ENCODE results near the gene FUZ. TPM values are rescaled to one million over a fixed set of nuclear protein-coding genes. Genes with fewer than 3 reads are reported as not detected.

The FUZ gene
- total RNA-seq, 1 experiment from 2014 or later = 13.9 TPM

GRCh38 chr19:49811328-49811727 is 1.8 kb downstream of the FUZ start:
- Histone ChIP-seq H3K27ac (ENCODE audit: low read length) (no peak overlapping the region), H3K27me3 (ENCODE audit: control insufficient read depth, insufficient read depth, low read length) (no peaks in the 10 kb centered on the region), H3K9me3 (ENCODE audit: control insufficient read depth, insufficient read depth, low read depth, low read length) (no peaks in the 10 kb centered on the region), H3K4me3 (ENCODE audit: low read depth in 2 of 2, low read length in 2 of 2) (no peak overlapping the region), H3K36me3 (ENCODE audit: control insufficient read depth, insufficient read depth, low read length) (no peaks in the 10 kb centered on the region), H3K4me1 (ENCODE audit: control insufficient read depth, insufficient read depth, low read length) (peaks cover 5% of the 10 kb centered on the region)
- no peak for DNase-seq (ENCODE audit: low read depth, low spot score)
- intact Hi-C loops (cut with micrococcal nuclease; ENCODE audit: unreplicated experiment) = no loop called here
- in situ Hi-C loops (cut with HindIII; ENCODE audit: low pct_unique_long_range_greater_than_20kb, low sequenced_read_pairs) = no loop called here
- CTCF ChIA-PET = interaction anchor here (0.7 kb wide), 1 partner anchor 18 kb away, joined by 6 read pairs; no protein-coding TSS in a partner anchor
- no peak for ATAC-seq
- TF ChIP-seq POLR2AphosphoS5 (IDR thresholded peaks at IDR 0.05; ENCODE audit: low read depth, low read length) (no peak), TCF7L2 (IDR thresholded peaks at IDR 0.05; ENCODE audit: low read depth, low read length) (no peak), REST (IDR thresholded peaks at IDR 0.05; ENCODE audit: insufficient read depth in 1 of 2, low read depth in 2 of 2, low read length in 1 of 2) (no peak), CTCF (IDR thresholded peaks at IDR 0.05) (no peak), SIN3A (IDR thresholded peaks at IDR 0.05; ENCODE audit: borderline replicate concordance, insufficient read depth, low read depth, low read length) (no peak)
- BruUV-seq (replicated peaks) = no TSS peak
- POLR2A ChIA-PET = no interaction called here

GRCh38 chr19:49809941-49810389 is 3.1 kb downstream of the FUZ start:
- ChIA-PET CTCF (interaction anchor here (0.7 kb wide), 1 partner anchor 133 kb away, joined by 3 read pairs; no protein-coding TSS in a partner anchor), POLR2A (interaction anchor here (0.7 kb wide), 1 partner anchor 40 kb away, joined by 3 read pairs; no protein-coding TSS in a partner anchor)
- TF ChIP-seq TCF7L2 (IDR thresholded peaks at IDR 0.05; ENCODE audit: low read depth, low read length) (no peak), CTCF (IDR thresholded peaks at IDR 0.05) (no peak), SIN3A (IDR thresholded peaks at IDR 0.05; ENCODE audit: borderline replicate concordance, insufficient read depth, low read depth, low read length) (no peak), POLR2AphosphoS5 (IDR thresholded peaks at IDR 0.05; ENCODE audit: low read depth, low read length) (no peak)
- Histone ChIP-seq H3K4me3 (ENCODE audit: low read depth in 2 of 2, low read length in 2 of 2) (peak overlapping the region in 1 of 2 experiments; percentile 58; a peak in 3 of 4 replicates), H3K9me3 (ENCODE audit: control insufficient read depth, insufficient read depth, low read depth, low read length) (no peaks in the 10 kb centered on the region), H3K36me3 (ENCODE audit: control insufficient read depth, insufficient read depth, low read length) (no peaks in the 10 kb centered on the region), H3K27me3 (ENCODE audit: control insufficient read depth, insufficient read depth, low read length) (no peaks in the 10 kb centered on the region), H3K27ac (ENCODE audit: low read length) (peak overlapping the region; percentile 72), H3K4me1 (ENCODE audit: control insufficient read depth, insufficient read depth, low read length) (peaks cover 5% of the 10 kb centered on the region)
- in situ Hi-C loops (cut with HindIII; ENCODE audit: low pct_unique_long_range_greater_than_20kb, low sequenced_read_pairs) (no loop called here), intact Hi-C loops (cut with micrococcal nuclease; ENCODE audit: unreplicated experiment) (no loop called here)
- BruUV-seq (replicated peaks) = no TSS peak
- DNase-seq (ENCODE audit: low read depth, low spot score) (no peak), ATAC-seq (no peak)
